Neural crest cell (in vitro differentiated cells): ENCODE results near the gene C20orf173. TPM values are rescaled to one million over a fixed set of nuclear protein-coding genes. Genes with fewer than 3 reads are reported as not detected.
"Not testable (repeated sequence)": the region's sequence is repeated elsewhere in the genome, so short reads cannot be mapped to it uniquely, and the experiment has no call there.

ENCODE experiments used
- DNase-seq: peaks from one replicate; pipeline ENCODE4 v3.0.0; 2021; ENCODE audit warnings: low read depth, mixed read lengths, low spot score
- H3K27ac Mint-ChIP-seq: one replicate; pipeline ENCODE4 v1.8.0; 2021; ENCODE audit warnings: mild to moderate bottlenecking, mixed read lengths; ENCODE audit not compliant: unreplicated experiment
- H3K27me3 Mint-ChIP-seq: 2 replicates; pipeline ENCODE4 v1.8.0; 2021; ENCODE audit warnings: low read depth, mild to moderate bottlenecking, mixed read lengths
- H3K36me3 Mint-ChIP-seq: 2 replicates; pipeline ENCODE4 v1.8.0; 2021; ENCODE audit warnings: low read depth, mild to moderate bottlenecking, mixed read lengths
- H3K4me1 Mint-ChIP-seq: 2 replicates; pipeline ENCODE4 v1.8.0; 2021; ENCODE audit warnings: mixed read lengths
- H3K4me3 Mint-ChIP-seq: one replicate; pipeline ENCODE4 v1.8.0; 2021; ENCODE audit warnings: mild to moderate bottlenecking, mixed read lengths
- H3K9me3 Mint-ChIP-seq: 2 replicates; pipeline ENCODE4 v1.8.0; 2021; ENCODE audit warnings: mixed read lengths
- total RNA-seq: library from RNA; stranded (reverse); gene quantifications from 2 replicates; pipeline ENCODE4 v1.2.1, GENCODE V29; 2021
- TF ChIP-seq, protein P1 (sequence below): fragments of 200-600 bp; sonication (generic); conservative IDR thresholded peaks from 2 replicates; pipeline ENCODE4 v1.5.0; 2021; ENCODE audit warnings: antibody characterized with exemption, mild to moderate bottlenecking

Gene C20orf173
- total RNA-seq, 1 donor from 2014 or later, result not detected

DNA sequence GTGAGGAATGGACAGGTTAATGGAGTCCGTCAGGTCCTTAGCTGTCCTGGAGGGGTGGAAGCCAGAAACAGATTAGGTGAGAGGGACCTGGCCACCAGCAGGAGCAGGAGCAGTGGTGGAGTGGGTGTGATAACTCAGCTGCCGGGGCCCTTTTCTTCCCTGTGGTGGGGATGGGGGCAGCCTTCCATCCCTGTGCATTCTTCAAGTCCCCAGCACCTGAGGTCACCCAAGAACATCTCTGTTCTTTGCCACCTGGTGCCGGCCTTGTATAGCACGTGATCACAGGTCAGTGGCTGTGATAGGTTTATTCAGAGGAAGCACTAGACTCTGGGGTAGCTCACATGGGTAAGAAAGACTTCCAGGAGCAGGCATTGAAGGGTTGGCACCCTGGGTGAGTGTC is 29.0 kb upstream of the C20orf173 start:
- Mint-ChIP-seq H3K9me3 (no peaks in the 10 kb centered on the region), H3K27me3 (no peaks in the 10 kb centered on the region), H3K4me3 (no peak overlapping the region), H3K36me3 (peaks cover 12% of the 10 kb centered on the region), H3K4me1 (peaks cover 4% of the 10 kb centered on the region), H3K27ac (peak overlapping the region; percentile 40)
- DNase-seq, result no peak
- TF ChIP-seq, protein P1, sequence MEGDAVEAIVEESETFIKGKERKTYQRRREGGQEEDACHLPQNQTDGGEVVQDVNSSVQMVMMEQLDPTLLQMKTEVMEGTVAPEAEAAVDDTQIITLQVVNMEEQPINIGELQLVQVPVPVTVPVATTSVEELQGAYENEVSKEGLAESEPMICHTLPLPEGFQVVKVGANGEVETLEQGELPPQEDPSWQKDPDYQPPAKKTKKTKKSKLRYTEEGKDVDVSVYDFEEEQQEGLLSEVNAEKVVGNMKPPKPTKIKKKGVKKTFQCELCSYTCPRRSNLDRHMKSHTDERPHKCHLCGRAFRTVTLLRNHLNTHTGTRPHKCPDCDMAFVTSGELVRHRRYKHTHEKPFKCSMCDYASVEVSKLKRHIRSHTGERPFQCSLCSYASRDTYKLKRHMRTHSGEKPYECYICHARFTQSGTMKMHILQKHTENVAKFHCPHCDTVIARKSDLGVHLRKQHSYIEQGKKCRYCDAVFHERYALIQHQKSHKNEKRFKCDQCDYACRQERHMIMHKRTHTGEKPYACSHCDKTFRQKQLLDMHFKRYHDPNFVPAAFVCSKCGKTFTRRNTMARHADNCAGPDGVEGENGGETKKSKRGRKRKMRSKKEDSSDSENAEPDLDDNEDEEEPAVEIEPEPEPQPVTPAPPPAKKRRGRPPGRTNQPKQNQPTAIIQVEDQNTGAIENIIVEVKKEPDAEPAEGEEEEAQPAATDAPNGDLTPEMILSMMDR, result no peak

DNA sequence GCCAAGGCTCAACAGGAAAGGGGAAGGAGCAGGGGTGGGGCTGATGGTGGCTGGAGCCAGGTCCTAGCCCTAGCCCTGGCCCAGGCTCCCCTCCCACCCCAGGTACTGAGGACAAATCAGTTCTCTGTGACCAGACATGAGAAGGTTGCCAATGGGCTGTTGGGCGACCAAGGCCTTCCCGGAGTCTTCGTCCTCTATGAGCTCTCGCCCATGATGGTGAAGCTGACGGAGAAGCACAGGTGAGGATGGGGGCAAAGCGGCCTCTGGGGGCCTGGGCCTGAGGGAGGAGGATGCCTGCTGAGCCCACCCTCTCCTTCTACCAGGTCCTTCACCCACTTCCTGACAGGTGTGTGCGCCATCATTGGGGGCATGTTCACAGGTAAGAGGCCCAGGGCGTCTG is 27.4 kb upstream of the C20orf173 start:
- H3K4me3 Mint-ChIP-seq, result no peak overlapping the region
- H3K27me3 Mint-ChIP-seq, result no peaks in the 10 kb centered on the region
- peaks cover 4% of the 10 kb centered on the region for H3K4me1 Mint-ChIP-seq
- no peak for DNase-seq
- H3K36me3 Mint-ChIP-seq, result peaks cover 12% of the 10 kb centered on the region
- H3K27ac Mint-ChIP-seq, result no peak overlapping the region
- TF ChIP-seq, protein P1, result no peak
- no peaks in the 10 kb centered on the region for H3K9me3 Mint-ChIP-seq

DNA sequence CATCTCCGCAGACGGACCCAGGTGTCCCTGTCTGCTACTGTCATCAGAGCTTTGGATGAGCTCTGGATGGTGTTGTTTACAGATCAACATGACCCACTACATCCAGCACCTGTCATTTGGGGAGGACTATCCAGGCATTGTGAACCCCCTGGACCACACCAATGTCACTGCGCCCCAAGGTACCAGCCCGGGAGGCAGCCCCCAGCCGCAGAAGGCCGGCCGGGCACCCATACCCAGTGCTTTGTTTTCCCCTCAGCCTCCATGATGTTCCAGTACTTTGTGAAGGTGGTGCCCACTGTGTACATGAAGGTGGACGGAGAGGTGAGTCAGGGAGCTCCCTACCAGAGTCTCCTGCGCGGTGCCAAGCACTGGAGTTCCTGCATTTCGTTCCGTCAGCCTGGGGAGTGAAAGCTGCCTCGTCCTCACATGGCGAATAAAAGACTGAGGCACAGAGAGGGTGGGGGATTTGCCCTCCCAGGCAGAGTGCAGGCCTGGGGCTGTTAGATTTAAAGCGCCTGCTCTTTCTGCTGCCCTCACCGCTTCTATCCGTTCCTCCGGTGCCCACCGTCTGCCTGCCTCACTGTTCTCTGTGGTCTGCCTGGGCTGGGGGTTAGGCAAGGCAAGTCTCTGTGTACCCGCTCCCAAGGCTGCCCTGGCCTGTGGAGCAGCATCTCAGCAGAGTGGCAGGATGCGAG is 26.6 kb upstream of the C20orf173 start:
- Mint-ChIP-seq H3K36me3 (peaks cover 12% of the 10 kb centered on the region), H3K4me1 (no peaks in the 10 kb centered on the region), H3K27ac (no peak overlapping the region), H3K4me3 (no peak overlapping the region), H3K9me3 (no peaks in the 10 kb centered on the region), H3K27me3 (no peaks in the 10 kb centered on the region)
- TF ChIP-seq, protein P1, result no peak
- no peak for DNase-seq

DNA sequence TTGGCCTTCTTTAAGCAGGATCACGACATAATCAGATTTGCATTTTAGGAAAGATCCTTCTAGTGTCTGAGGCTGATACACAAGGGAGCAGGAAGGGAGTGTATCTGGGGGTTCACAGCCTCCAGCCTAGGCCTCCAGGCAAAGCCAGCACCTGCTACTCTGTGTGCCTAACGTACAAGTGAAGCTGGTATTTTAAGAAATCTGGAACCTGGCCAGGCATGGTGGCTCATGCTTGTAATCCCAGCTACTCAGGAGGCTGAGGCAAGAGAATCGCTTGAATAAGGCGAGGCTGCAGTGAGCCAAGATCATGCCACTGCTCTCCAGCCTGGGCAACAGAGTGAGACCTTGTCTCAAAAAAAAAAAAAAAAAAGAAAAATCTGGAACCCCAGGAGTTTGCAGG is 26.0 kb upstream of the C20orf173 start:
- H3K27me3 Mint-ChIP-seq, H3K9me3 Mint-ChIP-seq, H3K27ac Mint-ChIP-seq, DNase-seq, H3K4me3 Mint-ChIP-seq, H3K4me1 Mint-ChIP-seq: not testable (repeated sequence)
- peaks cover 12% of the 10 kb centered on the region for H3K36me3 Mint-ChIP-seq

DNA sequence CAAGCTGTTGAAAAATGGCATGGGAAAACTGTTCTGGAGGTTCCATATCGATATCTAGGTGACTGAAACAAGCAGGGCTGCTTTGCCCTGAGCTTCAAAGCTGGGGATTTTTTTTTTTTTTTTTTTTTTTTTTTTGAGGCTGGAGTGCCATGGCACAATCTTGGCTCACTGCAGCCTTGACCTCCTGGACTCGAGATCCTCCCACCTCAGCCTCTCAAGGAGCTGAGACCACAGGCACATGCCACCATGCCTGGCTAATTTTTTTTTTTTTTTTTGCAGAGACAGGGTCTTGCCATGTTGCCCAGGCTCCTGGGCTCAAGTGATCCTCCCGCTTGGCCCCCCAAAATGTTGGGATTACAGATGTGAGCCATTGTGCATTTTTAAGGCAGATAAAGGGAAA is 23.5 kb upstream of the C20orf173 start:
- H3K4me3 Mint-ChIP-seq, result no peak overlapping the region
- DNase-seq, result no peak
- no peaks in the 10 kb centered on the region for H3K4me1 Mint-ChIP-seq
- H3K27me3 Mint-ChIP-seq, result no peaks in the 10 kb centered on the region
- no peak overlapping the region for H3K27ac Mint-ChIP-seq
- peaks cover 14% of the 10 kb centered on the region for H3K36me3 Mint-ChIP-seq
- TF ChIP-seq, protein P1, result no peak
- H3K9me3 Mint-ChIP-seq, result no peaks in the 10 kb centered on the region

DNA sequence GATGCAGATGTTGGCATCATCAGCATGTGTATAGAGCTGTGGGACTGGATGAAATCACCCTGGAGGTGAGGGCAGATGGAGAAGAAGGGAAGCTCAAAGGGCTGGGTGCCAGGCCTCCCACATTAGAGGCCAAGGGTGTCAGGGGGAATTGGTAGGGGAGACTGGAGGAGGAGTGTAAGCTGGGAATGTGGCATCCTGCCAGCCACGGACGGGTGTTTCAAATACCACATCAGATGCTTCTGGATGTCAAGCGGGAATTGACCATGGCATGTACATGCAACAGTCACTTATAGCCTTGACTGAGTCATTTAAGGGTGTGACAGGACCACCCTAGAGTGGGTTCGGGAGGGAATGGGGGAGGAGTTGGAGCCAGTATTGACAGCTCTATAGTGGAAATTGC is 22.1 kb upstream of the C20orf173 start:
- Mint-ChIP-seq H3K27me3 (no peaks in the 10 kb centered on the region), H3K4me1 (no peaks in the 10 kb centered on the region), H3K4me3 (no peak overlapping the region), H3K9me3 (no peaks in the 10 kb centered on the region), H3K27ac (no peak overlapping the region), H3K36me3 (peaks cover 10% of the 10 kb centered on the region)
- no peak for DNase-seq
- TF ChIP-seq, protein P1, result no peak
